Measurements from ENCODE around the gene ZCCHC2.

- TF ChIP-seq, protein P1, sequence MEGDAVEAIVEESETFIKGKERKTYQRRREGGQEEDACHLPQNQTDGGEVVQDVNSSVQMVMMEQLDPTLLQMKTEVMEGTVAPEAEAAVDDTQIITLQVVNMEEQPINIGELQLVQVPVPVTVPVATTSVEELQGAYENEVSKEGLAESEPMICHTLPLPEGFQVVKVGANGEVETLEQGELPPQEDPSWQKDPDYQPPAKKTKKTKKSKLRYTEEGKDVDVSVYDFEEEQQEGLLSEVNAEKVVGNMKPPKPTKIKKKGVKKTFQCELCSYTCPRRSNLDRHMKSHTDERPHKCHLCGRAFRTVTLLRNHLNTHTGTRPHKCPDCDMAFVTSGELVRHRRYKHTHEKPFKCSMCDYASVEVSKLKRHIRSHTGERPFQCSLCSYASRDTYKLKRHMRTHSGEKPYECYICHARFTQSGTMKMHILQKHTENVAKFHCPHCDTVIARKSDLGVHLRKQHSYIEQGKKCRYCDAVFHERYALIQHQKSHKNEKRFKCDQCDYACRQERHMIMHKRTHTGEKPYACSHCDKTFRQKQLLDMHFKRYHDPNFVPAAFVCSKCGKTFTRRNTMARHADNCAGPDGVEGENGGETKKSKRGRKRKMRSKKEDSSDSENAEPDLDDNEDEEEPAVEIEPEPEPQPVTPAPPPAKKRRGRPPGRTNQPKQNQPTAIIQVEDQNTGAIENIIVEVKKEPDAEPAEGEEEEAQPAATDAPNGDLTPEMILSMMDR (IDR thresholded peaks at IDR 0.05): no peak
- TF ChIP-seq POLR2A (IDR thresholded peaks at IDR 0.05) (no peak), POLR2AphosphoS5 (IDR thresholded peaks at IDR 0.05) (no peak), EP300 (IDR thresholded peaks at IDR 0.05) (no peak)
Measured at GRCh38 chr18:62493033-62493862, 29.6 kb upstream of the ZCCHC2 start.
